T-helper 2 cell (primary cell): ENCODE results near the gene TM4SF18.
A peak's percentile ranks its signal among the peaks of the same experiment; 100 is the strongest.

Experiments
- DNase-seq, 5 experiments: peaks; one replicate each; pipeline versions ENCODE4 v3.0.0 to v3.0.0-alpha.2; 2012 to 2022

Gene TM4SF18

GRCh38 chr3:149325581-149325980 lies 7.9 kb downstream of the TM4SF18 start:
- no peak for DNase-seq

- DNase-seq: no peak
Observed at GRCh38 chr3:149324332-149324731, 9.1 kb downstream of the TM4SF18 start.

- DNase-seq: no peak
Observed at GRCh38 chr3:149321640-149322039, 11.8 kb downstream of the TM4SF18 start.

DNA sequence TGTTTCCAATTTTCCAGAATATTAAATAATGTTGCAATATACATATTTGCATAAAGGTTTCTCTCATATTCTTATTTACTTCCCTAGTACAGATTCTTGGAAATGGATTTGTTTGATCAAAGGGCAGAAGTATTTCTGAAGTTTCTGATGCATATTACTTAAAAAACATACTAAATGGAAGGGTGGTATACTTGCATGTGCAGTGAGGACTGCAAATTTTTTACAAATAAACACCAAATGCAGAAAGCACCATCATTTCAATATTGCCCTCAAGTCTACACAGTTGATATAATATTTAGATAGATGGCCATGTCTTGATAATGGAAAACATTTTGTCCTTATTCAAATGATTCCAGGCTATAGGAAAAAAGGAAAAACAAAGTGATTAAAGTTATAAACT lies 12.3 kb downstream of the TM4SF18 start:
- DNase-seq: no peak

- no peak for DNase-seq
Observed at GRCh38 chr3:149319750-149320149, 13.7 kb downstream of the TM4SF18 start.

DNA sequence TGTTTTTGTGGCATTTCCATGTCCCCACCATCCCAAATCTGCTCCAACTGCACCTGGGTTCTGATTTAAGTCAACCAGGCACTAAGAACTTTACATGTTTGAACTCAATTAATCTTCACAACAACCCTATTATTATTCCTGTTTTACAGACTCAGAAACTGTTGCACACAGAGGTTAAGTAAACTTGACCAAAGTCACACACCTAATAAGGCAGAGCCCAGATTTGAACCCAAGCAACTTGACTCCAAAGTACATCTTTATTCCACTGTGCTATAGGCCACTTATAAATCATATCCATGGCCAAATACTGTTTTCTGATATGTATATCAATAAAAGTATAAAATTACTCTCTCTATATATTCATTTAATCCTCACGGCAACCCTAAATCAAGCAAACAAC lies 16.4 kb downstream of the TM4SF18 start:
- DNase-seq: no peak

GRCh38 chr3:149316437-149316836 lies 17.0 kb downstream of the TM4SF18 start:
- no peak for DNase-seq

DNA sequence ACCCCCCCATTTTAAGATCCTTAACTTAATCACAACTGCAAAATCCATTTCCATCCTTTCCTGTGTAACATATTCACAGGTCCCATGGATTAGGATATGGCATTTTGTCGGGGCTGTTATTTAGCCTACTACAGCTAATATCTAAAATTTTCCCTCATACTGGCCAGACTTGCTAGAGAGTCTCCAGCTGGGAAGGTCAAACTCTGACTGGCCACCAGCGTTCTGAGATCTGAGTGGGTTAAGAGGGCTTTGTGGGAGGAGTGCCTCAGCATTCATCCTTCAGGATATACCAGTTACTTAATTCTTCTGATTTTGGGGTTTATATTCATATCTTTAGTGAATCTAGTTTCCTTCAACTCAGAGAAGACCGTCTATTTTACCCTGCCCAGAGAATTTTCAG lies 17.7 kb downstream of the TM4SF18 start:
- no peak for DNase-seq

DNA sequence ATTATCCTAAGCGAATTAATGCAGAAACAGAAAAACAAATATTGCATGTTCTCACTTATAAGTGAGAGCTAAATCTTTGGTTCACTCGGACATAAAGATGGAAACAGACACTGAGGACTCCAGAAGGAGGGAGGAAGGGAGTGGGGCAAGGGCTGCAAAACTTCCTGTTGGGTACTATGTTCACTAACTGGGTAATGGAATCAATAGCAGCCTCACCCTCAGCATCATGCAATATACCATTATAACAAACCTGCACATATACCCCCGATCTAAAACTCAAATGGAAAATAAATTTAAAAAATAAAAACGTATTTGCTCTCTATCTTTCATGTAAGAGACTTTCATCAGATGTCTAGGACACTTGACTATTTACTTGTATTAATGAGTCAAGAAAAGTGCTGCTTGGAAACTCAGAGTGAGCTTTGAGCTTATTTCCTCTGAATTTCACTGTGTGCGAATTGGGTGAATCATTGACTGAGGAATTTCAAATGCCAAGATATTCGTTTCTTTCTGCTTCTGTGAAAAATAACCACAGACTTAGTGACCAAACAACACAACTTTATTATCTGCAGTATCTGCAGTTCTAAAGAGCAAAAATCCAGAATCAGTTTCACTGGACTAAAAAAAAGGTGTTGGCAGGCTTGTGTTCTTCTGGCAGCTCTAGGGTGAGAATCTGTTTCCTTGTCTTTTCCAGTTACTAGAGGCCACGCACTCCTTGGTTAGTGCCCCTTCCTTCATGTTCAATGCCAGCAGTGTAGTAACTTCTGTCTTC lies 18.4 kb downstream of the TM4SF18 start:
- no peak for DNase-seq

DNA sequence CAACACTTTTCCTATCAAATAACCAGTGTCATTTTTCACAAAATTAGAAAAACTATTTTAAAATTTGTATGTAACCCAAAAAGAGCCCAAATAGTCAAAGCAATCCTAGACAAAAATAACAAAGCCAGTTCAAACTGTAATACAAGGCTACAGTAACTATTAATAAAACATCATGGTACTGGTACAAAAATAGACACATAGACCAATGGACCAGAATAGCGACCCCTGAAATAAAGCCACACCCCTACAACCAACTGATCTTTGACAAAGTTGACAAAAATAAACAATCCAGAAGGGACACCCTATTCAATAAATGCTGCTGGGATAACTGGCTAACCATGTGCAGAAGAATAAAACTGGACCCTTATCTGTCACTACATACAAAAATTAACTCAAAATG lies 19.9 kb downstream of the TM4SF18 start:
- no peak for DNase-seq

GRCh38 chr3:149310796-149311534 lies 22.5 kb downstream of the TM4SF18 start:
- no peak for DNase-seq

DNA sequence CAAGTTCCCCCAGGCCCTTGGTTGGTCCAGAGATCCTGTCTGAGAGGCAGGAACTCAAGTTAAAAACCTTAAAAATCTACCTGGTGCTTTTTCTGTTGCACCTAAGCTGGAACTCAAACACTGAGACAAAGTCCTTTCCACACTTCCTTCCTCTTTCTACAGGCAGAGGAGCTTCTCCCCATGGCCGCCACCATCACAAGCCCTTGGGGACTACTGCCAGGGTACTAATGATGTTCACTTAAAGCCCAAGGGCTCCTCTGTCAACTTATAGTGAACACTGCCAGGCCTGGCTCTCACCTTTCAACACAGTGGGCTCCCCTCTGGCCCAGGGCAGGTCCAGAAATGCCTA lies 26.0 kb downstream of the TM4SF18 start:
- DNase-seq: no peak

- no peak for DNase-seq
Observed at GRCh38 chr3:149306751-149307434, 26.5 kb downstream of the TM4SF18 start.

GRCh38 chr3:149305376-149305775 lies 28.1 kb downstream of the TM4SF18 start:
- DNase-seq: no peak

GRCh38 chr3:149299938-149300801 lies 33.3 kb downstream of the TM4SF18 start:
- DNase-seq: no peak

DNA sequence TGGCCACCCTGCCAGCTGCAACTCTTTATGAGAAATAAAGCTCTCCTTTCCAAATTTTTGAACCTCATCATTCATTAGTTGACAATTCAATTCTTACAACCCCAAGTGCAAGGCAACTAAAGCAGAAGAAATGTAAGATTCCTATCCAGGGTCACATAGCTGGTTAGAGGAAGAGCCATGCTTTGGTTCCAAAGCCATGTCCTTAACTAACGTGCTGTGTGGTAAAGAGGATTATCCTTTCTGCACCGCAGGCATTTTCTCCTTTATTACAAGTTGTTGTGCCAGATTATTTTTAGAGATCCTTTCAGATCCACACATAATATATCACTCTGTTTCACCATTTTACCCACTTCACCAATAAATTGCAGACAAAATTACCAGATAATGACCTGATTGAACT lies 36.5 kb downstream of the TM4SF18 start:
- no peak for DNase-seq

GRCh38 chr3:149292666-149293065 lies 40.8 kb downstream of the TM4SF18 start:
- DNase-seq: no peak

- DNase-seq: peak in 1 of 5 experiments; percentile 22
Observed at GRCh38 chr3:149291178-149291577, 42.3 kb downstream of the TM4SF18 start.

GRCh38 chr3:149288655-149289054 lies 44.8 kb downstream of the TM4SF18 start:
- DNase-seq: no peak

DNA sequence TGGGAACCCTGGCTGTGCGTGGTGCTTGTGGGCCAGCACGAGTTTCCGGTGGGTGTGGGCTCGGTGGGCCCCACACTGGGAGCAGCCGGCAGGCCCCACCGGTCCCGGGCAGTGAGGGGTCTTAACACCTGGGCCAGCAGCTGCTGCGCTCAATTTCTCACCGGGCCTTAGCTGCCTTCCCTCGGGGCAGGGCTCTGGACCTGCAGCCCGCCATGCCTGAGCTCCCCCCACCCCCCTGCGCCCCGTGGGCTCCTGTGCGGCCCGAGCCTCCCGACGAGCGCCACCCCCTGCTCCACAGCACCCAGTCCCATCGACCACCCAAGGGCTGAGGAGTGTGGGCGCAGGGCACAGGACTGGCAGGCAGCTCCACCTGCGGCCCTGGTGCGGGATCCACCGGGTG lies 49.4 kb downstream of the TM4SF18 start:
- no peak for DNase-seq

DNA sequence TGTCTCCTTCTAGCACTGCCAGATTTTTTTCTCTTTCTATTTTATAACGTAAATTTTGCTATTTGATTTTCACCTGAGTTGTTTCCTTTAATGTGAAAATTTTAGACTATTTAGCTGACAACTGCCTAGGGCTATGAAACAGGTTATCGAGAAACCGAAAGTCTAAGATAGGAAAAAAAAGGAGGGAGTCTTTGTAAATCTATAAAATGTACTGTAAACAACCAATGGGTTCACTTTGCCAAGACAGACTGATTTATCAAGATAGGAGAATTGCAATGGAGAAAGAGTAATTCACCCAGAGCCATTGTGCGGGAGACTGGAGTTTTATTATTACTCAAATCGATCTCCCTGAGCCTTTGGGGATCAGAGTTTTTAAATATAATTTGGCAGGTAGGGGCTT lies 50.0 kb downstream of the TM4SF18 start:
- DNase-seq: no peak

DNA sequence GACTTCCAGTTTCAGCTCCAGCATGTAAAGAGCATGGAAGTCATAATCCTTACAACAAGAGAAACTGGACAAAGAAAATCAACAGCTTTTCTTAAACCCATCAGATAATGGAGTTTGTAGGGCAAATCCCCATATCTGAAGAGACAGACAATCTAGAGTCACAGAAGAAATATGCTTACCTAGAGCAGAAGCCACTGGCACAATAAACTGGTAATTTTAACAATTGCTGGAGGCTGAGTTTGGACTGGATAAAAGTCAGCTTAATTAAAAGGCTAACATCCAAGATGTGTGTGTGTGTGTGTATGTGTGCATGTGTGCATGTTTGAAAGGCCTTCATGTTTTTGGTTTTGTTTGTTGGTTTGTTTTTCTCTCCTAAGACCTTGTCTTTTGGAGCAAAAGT lies 50.6 kb downstream of the TM4SF18 start:
- DNase-seq: no peak

DNA sequence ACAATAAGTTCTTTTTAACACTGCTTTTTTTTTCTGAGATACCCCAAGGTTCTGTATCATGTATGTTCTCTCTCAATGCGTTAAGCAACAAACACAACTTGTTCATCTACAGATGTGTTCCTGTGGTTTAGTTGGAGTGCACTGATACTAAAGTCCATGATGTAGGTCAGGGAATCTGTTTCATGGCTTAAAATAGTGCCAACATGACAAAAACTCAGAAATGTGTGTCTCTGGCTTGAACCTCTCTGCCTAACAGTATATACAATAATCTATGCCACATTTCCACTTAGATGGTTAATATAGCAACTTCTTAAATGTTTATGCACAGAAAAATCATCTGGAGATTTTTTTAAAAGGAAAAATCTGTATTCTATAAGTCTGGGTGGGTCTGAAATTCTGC lies 51.1 kb downstream of the TM4SF18 start:
- DNase-seq: no peak
